ENCODE data around the gene ZNF660. TPM values are rescaled to one million over a fixed set of nuclear protein-coding genes. Genes with fewer than 3 reads are reported as not detected.
A peak's percentile ranks its signal among the peaks of the same experiment; 100 is the strongest.

ZNF660 gene
- total and polyA plus RNA-seq, 11 donors, result 0.28 to 2.2 (median 1.2) TPM

DNA sequence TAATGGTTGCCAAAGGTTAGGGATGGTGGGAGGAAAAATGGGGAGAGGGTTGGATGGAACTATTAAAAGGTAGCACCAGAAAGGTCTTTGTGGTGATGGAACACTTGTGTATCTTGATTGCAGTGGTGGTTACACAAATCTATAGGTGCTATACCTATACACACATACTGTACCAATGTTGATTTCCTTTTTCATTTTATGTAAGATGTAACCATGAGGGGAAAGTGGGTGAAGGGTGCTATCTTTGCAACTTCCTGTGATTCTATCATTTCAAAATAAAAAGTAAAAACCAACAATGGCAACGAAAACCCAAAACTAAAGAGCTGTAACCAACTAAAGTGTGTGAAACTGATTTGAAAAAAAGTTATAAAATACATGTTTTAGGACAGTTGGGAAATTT, 63.0 kb downstream of the ZNF660 start:
- H3K4me1 ChIP-seq, result peaks cover 0 to 15% (median 10%) of the 10 kb centered on the region in 12 donors
- H3K36me3 ChIP-seq, result peaks cover 0 to 33% (median 31%) of the 10 kb centered on the region in 9 donors
- peaks cover 0 to 46% (median 8%) of the 10 kb centered on the region in 12 donors for H3K9me3 ChIP-seq
- H3K27me3 ChIP-seq, result no peaks in the 10 kb centered on the region
- no peak for DNase-seq
- no peak for ATAC-seq
- H3K4me3 ChIP-seq, result peak overlapping the region in 2 of 12 donors; percentile 88 to 92
- TF ChIP-seq, protein P1, sequence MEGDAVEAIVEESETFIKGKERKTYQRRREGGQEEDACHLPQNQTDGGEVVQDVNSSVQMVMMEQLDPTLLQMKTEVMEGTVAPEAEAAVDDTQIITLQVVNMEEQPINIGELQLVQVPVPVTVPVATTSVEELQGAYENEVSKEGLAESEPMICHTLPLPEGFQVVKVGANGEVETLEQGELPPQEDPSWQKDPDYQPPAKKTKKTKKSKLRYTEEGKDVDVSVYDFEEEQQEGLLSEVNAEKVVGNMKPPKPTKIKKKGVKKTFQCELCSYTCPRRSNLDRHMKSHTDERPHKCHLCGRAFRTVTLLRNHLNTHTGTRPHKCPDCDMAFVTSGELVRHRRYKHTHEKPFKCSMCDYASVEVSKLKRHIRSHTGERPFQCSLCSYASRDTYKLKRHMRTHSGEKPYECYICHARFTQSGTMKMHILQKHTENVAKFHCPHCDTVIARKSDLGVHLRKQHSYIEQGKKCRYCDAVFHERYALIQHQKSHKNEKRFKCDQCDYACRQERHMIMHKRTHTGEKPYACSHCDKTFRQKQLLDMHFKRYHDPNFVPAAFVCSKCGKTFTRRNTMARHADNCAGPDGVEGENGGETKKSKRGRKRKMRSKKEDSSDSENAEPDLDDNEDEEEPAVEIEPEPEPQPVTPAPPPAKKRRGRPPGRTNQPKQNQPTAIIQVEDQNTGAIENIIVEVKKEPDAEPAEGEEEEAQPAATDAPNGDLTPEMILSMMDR (IDR thresholded peaks at IDR 0.05), result no peak
- no peak for TF ChIP-seq POLR2A (IDR thresholded peaks at IDR 0.05)
- intact Hi-C loops (cut with DNase I), result loop anchor here in 3 of 10 donors (2.0 to 10.0 kb wide), 2 partner anchors 21 to 313 kb away; partner anchors contain the start of gene TCAIM (in 1 of the 3)
- 87 to 95% (median 91%) methylated on average over 1 of the region's 1 CpG for WGBS, 4 donors
- peak overlapping the region in 1 of 12 donors; percentile 56 for H3K27ac ChIP-seq

DNA sequence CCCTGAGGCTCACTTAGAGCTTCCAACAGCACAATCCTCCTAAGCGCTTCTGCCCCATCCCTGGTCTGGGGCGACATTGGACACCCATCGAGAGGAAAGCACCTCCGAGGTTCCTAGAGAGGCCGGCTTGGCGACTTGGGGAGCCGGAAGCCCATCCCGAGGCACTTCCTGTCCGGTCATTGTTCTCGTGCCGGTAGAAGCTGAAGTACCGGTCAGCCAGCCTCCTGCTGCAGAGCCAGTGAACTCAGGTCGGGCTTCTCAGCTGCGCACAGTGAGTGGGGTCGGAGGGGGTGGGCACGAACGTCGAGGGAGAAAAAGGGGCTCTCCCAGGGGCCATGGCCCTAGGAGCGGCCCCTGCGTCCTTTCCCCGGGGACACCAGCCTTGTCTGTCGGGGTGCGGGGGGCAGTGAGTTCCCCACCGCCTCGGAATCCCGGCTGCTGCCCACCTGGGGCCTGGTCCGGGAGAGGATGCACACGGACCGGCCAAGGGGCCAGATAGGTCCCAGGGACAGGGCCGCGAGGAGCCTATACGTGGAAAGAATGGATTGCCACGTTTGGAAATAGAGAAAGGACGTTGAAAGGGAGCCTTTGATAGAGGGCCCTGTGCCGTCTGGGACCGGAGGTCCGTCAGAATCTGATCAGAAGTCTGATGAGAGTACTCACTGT, 63.9 kb downstream of the ZNF660 start, which contains the start of gene ZNF35:
Gene ZNF35 (plus strand): TSS at position 169 of the 666 bp plus-strand sequence. CDS start 2,336 bp downstream, outside the sequence.
- WGBS, 4 donors, result 0 to 1% (median 0%) methylated on average over 25 to 37 of the region's 37 CpGs
- H3K27me3 ChIP-seq, result no peaks in the 10 kb centered on the region
- peak within 1 kb of the TSS in 11 of 12 donors; percentile 56 to 81 (median 76) for H3K27ac ChIP-seq
- TF ChIP-seq POLR2A (IDR thresholded peaks at IDR 0.05), result peak in 1 of 2 donors; percentile 24
- TF ChIP-seq, protein P1 (IDR thresholded peaks at IDR 0.05), result no peak
- peaks cover 0 to 37% (median 0%) of the 10 kb centered on the region in 12 donors for H3K9me3 ChIP-seq
- intact Hi-C loops (cut with DNase I), result loop anchor here in 2 of 10 donors (2.0 to 10.0 kb wide), 2 partner anchors 22 to 314 kb away; partner anchors contain the start of gene TCAIM (in 1 of the 2)
- peaks cover under 1 to 33% (median 31%) of the 10 kb centered on the region in 9 donors for H3K36me3 ChIP-seq
- ATAC-seq (peak; percentile 91 to 98 (median 98)), DNase-seq (peak; percentile 75 to 88 (median 85))
- peaks cover 0 to 15% (median 10%) of the 10 kb centered on the region in 12 donors for H3K4me1 ChIP-seq
- H3K4me3 ChIP-seq, result peak within 1 kb of the TSS; percentile 75 to 99 (median 88)

Other genes with a start within 250 kb of the ZNF660 start
- 10 to 100 TPM; 24.1 to 45.0 (median 32.4) TPM for gene TCAIM, start 246.2 kb upstream of the ZNF660 start, total RNA-seq
- gene TCAIM, start 246.2 kb upstream of the ZNF660 start, polyA plus RNA-seq, result 10 to 100 TPM; 17.0 to 26.2 TPM
- 10 to 100 TPM in 7 of 9 donors, 1 to 10 TPM in 2; 5.7 to 19.9 (median 12.3) TPM for gene ZNF445, start 107.3 kb upstream of the ZNF660 start, total RNA-seq
- gene ZNF445, start 107.3 kb upstream of the ZNF660 start, polyA plus RNA-seq, result 1 to 10 TPM; 4.9 to 5.4 TPM
- 1 to 10 TPM; 1.2 to 3.7 (median 2.3) TPM for gene ZKSCAN7, start 29.8 kb upstream of the ZNF660 start, total RNA-seq
- 1 to 10 TPM; 1.3 to 2.1 TPM for gene ZKSCAN7, start 29.8 kb upstream of the ZNF660 start, polyA plus RNA-seq
- 10 to 100 TPM in 8 of 9 donors, 1 to 10 TPM in 1; 7.8 to 16.4 (median 11.9) TPM for gene ZNF197, start 40.1 kb downstream of the ZNF660 start, total RNA-seq
- 1 to 10 TPM; 6.6 to 7.7 TPM for gene ZNF197, start 40.1 kb downstream of the ZNF660 start, polyA plus RNA-seq
- gene ZNF35, start 63.8 kb downstream of the ZNF660 start, total RNA-seq, result 10 to 100 TPM in 1 of 9 donors, 1 to 10 TPM in 8; 6.0 to 14.6 (median 6.5) TPM
- gene ZNF35, start 63.8 kb downstream of the ZNF660 start, polyA plus RNA-seq, result 1 to 10 TPM; 3.6 to 7.7 TPM
- gene ZNF502, start 127.7 kb downstream of the ZNF660 start, total RNA-seq, result 1 to 10 TPM; 1.9 to 4.8 (median 3.5) TPM
- 1 to 10 TPM; 1.9 to 3.4 TPM for gene ZNF502, start 127.7 kb downstream of the ZNF660 start, polyA plus RNA-seq
- gene ZNF501, start 144.7 kb downstream of the ZNF660 start, total RNA-seq, result 1 to 10 TPM; 1.8 to 5.5 (median 3.9) TPM
- gene ZNF501, start 144.7 kb downstream of the ZNF660 start, polyA plus RNA-seq, result 1 to 10 TPM; 1.1 to 2.9 TPM
- gene KIAA1143, start 176.7 kb downstream of the ZNF660 start, total RNA-seq, result 10 to 100 TPM; 21.9 to 41.7 (median 30.5) TPM
- 10 to 100 TPM; 13.7 to 25.4 TPM for gene KIAA1143, start 176.7 kb downstream of the ZNF660 start, polyA plus RNA-seq
- 1 to 10 TPM in 3 of 9 donors, under 1 TPM in 5, not detected in 1; 0.16 to 3.0 (median 0.77) TPM for gene KIF15, start 176.8 kb downstream of the ZNF660 start, total RNA-seq
- gene KIF15, start 176.8 kb downstream of the ZNF660 start, polyA plus RNA-seq, result under 1 TPM; 0.26 to 0.42 TPM